ENCODE measurements around the gene SLC44A1.

DNA sequence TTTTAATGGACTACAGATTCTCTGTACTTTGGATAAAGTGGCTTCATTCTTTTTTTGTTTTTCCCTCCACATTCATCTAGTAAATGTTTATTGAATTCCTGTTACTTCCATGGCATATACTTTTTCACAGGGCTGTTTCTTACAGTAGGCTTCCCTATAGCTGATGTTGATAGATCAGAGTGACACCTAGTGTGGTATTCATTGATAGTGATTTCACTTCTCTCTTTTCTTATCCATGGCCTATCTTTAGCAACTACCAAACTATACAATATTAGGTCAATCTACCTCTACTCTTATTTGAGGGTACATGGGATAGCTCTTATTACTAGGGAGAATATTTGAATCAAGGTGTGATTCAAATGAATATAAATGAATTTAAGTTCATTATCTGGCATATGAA is 239.2 kb downstream of the SLC44A1 start:
- TF ChIP-seq ELF4 (IDR thresholded peaks at IDR 0.05) = no peak
- TF ChIP-seq, protein P1, sequence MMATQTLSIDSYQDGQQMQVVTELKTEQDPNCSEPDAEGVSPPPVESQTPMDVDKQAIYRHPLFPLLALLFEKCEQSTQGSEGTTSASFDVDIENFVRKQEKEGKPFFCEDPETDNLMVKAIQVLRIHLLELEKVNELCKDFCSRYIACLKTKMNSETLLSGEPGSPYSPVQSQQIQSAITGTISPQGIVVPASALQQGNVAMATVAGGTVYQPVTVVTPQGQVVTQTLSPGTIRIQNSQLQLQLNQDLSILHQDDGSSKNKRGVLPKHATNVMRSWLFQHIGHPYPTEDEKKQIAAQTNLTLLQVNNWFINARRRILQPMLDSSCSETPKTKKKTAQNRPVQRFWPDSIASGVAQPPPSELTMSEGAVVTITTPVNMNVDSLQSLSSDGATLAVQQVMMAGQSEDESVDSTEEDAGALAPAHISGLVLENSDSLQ (IDR thresholded peaks at IDR 0.05) = no peak
- TF ChIP-seq HDGF (IDR thresholded peaks at IDR 0.05; ENCODE audit: borderline replicate concordance) = no peak
- no peak for TF ChIP-seq BHLHE40 (IDR thresholded peaks at IDR 0.05; ENCODE audit: borderline replicate concordance)
- no peak for TF ChIP-seq TARDBP (IDR thresholded peaks at IDR 0.05)
- no peak for TF ChIP-seq FOXA1 (IDR thresholded peaks at IDR 0.05)
- TF ChIP-seq FOXM1 (IDR thresholded peaks at IDR 0.05; ENCODE audit: borderline replicate concordance) = no peak
- no peak for TF ChIP-seq SP1 (IDR thresholded peaks at IDR 0.05)
- TF ChIP-seq NFRKB (IDR thresholded peaks at IDR 0.05) = no peak
- TF ChIP-seq ARNT (IDR thresholded peaks at IDR 0.05) = no peak
- TF ChIP-seq ZNF384 (IDR thresholded peaks at IDR 0.05) = no peak
